ENCODE measurements around the gene CDC25B.

DNA sequence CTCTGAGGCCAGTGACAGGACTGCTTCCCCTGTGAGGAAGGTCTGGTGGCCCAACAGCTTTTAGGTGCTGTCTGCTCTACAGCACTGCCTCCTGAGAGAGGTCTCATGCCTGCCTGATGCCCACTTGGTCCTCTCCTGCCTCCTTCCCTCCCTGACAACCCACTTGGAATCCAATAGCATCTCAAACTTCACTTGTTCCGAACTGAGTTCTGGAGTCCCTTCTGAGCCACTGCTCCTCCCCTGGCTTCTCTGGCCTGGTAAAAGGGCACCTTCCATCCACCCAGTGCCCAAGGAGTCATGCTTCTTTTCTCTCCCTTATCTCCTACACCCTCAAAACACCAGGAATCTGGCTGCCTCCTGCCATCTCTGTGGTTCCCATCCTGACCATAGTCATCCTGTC lies 52.5 kb downstream of the CDC25B start:
- no peak for TF ChIP-seq RAD21 (IDR thresholded peaks at IDR 0.05; ENCODE audit: low read depth)
- TF ChIP-seq NFIC (IDR thresholded peaks at IDR 0.05): no peak

Data from Ishikawa (cell line).